GM13977 (cell line): ENCODE measurements around the gene ATXN7L3B.

Source experiments
- DNase-seq: peaks from one replicate; pipeline ENCODE4 v3.0.0; 2012; ENCODE audit warnings: low spot score
- CTCF ChIP-seq: IDR thresholded peaks from 2 replicates; pipeline ENCODE4 v1.5.1; 2012; ENCODE audit warnings: mild to moderate bottlenecking, control low read depth; ENCODE audit not compliant: insufficient read depth; ENCODE audit errors: extremely low read depth, missing control alignments
- in situ Hi-C: fragments of 300-500 bp; cut with MboI; formaldehyde crosslinking; loops from one replicate; pipeline ENCODE4 v1.12.0; 2022; ENCODE audit warnings: low sequenced_read_pairs, low pct_unique_long_range_greater_than_20kb, mixed read lengths, inconsistent platforms; ENCODE audit not compliant: unreplicated experiment

ATXN7L3B gene

GRCh38 chr12:74537126-74537706 is 419 bp upstream of the ATXN7L3B start:
- in situ Hi-C loops = no loop called here
- peak; percentile 58 for DNase-seq
- peak; percentile 65 for TF ChIP-seq CTCF

- no peak for TF ChIP-seq CTCF
- peak; percentile 8 for DNase-seq
Measured at GRCh38 chr12:74538491-74539258, 1.0 kb downstream of the ATXN7L3B start.

GRCh38 chr12:74539261-74539660 is 1.6 kb downstream of the ATXN7L3B start:
- no peak for DNase-seq
- TF ChIP-seq CTCF = no peak
- in situ Hi-C loops = no loop called here

More at GRCh38 chr12:74538491-74539258, 1.0 kb downstream of the ATXN7L3B start:
- in situ Hi-C loops = no loop called here

GRCh38 chr12:74539765-74540526 is 2.3 kb downstream of the ATXN7L3B start:
- DNase-seq = no peak
- in situ Hi-C loops = no loop called here
- no peak for TF ChIP-seq CTCF

- no peak for DNase-seq
- in situ Hi-C loops = no loop called here
- no peak for TF ChIP-seq CTCF
Measured at GRCh38 chr12:74541074-74541473, 3.4 kb downstream of the ATXN7L3B start.

GRCh38 chr12:74547249-74547648 is 9.6 kb downstream of the ATXN7L3B start:
- no peak for TF ChIP-seq CTCF

More at GRCh38 chr12:74547249-74547648, 9.6 kb downstream of the ATXN7L3B start:
- no peak for DNase-seq
- in situ Hi-C loops = no loop called here
